Fibroblast of villous mesenchyme (primary cell): ENCODE data around the gene ZNF267. TPM values are rescaled to one million over a fixed set of nuclear protein-coding genes. Genes with fewer than 3 reads are reported as not detected.
"Not testable (repeated sequence)": the region's sequence is repeated elsewhere in the genome, so short reads cannot be mapped to it uniquely, and the experiment has no call there.

Source experiments
- DNase-seq: peaks from one replicate; pipeline ENCODE4 v3.0.0-alpha.2; 2010; ENCODE audit warnings: low read depth
- H3K4me3 ChIP-seq: 2 replicates; pipeline ENCODE4 v1.5.1; 2011; ENCODE audit warnings: low read depth, mild to moderate bottlenecking, low read length
- total RNA-seq: library from RNA; depleted of rRNA; stranded (reverse); fragments of >200 nt; gene quantifications from 2 replicates; pipeline ENCODE4 v1.2.3, GENCODE V29; 2012
- TF ChIP-seq, protein P1 (sequence below): IDR thresholded peaks from 2 replicates; pipeline ENCODE4 v1.5.1; 2012; ENCODE audit warnings: low read depth, mild to moderate bottlenecking, low read length; ENCODE audit not compliant: insufficient read depth

Gene ZNF267
- total RNA-seq, 1 donor = 15.1 TPM

DNA sequence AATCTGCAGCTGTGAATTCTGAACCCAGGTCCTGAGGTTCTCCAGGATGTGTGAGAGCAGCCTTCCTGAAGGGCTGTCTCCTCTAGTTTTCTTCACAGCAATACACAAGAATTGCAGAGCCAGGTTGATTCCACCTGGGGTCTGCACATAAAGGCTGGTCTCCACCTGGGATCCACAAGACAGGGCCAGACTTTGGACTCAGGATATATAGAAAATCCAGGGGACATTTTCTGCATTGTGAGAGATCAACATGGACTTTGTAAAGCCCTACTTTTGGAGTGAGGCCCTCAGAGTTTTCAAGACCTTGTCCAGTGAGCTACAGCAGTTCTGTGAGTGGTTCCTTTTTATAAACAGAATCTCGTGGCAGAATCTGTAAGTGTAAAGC lies 6.3 kb downstream of the ZNF267 start:
- no peak for DNase-seq
- TF ChIP-seq, protein P1, sequence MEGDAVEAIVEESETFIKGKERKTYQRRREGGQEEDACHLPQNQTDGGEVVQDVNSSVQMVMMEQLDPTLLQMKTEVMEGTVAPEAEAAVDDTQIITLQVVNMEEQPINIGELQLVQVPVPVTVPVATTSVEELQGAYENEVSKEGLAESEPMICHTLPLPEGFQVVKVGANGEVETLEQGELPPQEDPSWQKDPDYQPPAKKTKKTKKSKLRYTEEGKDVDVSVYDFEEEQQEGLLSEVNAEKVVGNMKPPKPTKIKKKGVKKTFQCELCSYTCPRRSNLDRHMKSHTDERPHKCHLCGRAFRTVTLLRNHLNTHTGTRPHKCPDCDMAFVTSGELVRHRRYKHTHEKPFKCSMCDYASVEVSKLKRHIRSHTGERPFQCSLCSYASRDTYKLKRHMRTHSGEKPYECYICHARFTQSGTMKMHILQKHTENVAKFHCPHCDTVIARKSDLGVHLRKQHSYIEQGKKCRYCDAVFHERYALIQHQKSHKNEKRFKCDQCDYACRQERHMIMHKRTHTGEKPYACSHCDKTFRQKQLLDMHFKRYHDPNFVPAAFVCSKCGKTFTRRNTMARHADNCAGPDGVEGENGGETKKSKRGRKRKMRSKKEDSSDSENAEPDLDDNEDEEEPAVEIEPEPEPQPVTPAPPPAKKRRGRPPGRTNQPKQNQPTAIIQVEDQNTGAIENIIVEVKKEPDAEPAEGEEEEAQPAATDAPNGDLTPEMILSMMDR = no peak
- no peak overlapping the region for H3K4me3 ChIP-seq

DNA sequence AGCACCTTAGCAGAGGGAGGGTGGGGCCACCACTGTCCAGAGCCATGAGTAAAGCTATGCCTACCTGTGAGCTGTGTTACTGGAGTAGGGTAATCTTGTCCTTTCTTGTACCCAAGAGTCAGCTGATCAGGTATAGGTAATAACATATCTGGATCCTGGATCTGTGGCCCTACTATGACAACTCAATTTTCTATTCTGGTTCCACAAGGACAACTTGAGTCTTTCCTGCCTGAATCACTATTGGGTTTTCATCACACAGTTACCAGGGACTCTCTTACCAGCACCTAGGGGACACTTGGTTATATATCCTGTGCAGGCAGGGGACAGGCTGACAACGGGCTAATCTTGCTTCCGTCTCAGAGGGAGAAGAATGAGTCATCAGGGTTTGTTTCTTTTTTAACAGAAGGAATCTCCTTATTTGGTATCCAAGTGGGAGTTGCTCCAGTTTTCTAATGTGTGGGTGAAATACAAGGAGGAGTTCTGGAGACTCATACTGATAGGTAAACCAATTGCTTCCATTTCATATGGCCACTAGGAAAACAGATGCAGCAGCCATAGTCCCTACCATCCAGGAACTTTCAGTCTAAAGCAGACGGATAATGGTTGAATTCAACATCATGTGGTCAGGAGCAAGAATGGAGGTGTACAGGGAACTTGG lies 6.8 kb downstream of the ZNF267 start:
- DNase-seq = peak; percentile 82
- H3K4me3 ChIP-seq = no peak overlapping the region
- TF ChIP-seq, protein P1 = no peak

DNA sequence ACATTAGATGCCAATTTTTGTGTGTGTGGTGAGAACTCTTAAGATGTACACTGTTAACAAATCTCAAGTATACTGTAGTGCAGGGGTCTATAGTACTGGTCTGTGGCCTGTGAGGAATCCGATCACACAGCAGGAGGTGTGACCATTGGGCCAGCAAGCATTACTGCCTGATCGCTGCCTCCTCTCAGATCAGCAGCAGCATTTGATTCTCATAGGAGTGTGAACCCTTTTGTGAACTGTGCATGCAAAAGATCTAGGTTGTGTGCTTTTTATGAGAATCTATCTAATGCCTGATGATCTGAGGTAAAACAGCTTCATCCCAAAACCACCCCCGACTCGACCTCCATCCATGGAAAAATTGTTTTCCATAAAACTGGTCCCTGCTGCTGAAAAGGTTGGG lies 12.6 kb downstream of the ZNF267 start:
- no peak overlapping the region for H3K4me3 ChIP-seq
- TF ChIP-seq, protein P1 = no peak
- no peak for DNase-seq

GRCh38 chr16:31888735-31889134 lies 15.1 kb downstream of the ZNF267 start:
- no peak for DNase-seq
- TF ChIP-seq, protein P1 = no peak
- H3K4me3 ChIP-seq = no peak overlapping the region

GRCh38 chr16:31892111-31892510 lies 18.5 kb downstream of the ZNF267 start:
- not testable (repeated sequence) for DNase-seq, H3K4me3 ChIP-seq

DNA sequence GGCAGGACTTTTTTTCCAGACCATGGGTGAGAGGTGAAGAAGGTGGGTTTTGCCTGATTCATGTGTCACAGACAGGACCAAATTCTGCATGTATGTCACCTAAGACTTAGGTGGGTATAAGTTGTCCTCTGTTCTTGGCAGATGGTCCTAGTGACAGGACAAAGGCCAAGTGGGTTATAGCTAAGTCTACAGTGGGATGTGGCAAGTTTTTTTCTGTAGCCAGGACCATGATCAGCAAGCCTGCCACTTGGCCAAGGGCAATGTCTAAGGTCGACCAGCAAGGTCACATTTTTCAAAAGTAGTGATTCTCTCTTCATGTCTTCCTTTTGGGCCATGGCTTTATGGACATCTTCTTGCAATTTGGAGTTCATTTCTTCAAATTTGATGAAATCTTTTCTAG lies 20.2 kb downstream of the ZNF267 start:
- H3K4me3 ChIP-seq = no peak overlapping the region
- TF ChIP-seq, protein P1 = no peak
- no peak for DNase-seq

DNA sequence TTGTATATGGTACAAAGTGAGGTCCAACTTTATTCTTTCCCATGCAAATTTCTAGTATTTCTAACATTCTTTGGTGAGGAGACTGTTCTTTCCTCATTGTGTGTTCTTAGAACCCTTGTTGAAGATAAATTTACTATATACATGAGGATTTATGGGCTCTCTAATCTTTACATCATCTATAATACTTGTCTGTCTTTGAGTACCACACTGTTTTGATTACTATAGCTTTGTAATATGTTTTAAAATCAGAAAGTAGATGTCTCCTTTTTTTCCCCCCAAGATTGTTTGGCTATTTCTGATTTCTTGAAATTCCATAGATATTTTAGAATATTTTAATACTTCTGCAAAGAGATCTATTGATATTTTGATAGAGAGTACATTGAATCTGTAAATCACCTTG lies 23.7 kb downstream of the ZNF267 start:
- no peak for DNase-seq
- H3K4me3 ChIP-seq = no peak overlapping the region
- TF ChIP-seq, protein P1 = no peak

GRCh38 chr16:31899505-31899904 lies 25.9 kb downstream of the ZNF267 start:
- DNase-seq = no peak
- H3K4me3 ChIP-seq = no peak overlapping the region
- TF ChIP-seq, protein P1 = no peak

DNA sequence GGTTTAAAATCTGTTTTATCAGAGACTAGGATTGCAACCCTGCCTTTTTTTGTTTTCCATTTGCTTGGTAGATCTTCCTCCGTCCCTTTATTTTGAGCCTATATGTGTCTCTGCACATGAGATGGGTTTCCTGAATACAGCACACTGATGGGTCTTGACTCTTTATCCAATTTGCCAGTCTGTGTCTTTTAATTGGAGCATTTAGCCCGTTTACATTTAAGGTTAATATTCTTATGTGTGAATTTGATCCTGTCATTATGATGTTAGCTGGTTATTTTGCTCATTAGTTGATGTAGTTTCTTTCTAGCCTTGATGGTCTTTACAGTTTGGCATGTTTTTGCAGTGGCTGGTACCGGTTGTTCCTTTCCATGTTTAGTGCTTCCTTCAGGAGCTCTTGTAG lies 31.0 kb downstream of the ZNF267 start:
- DNase-seq, H3K4me3 ChIP-seq: not testable (repeated sequence)
